GM12891 (cell line): Measurements from ENCODE around the gene PHF21A.
"Not testable (repeated sequence)": the region's sequence is repeated elsewhere in the genome, so short reads cannot be mapped to it uniquely, and the experiment has no call there.

ENCODE experiments used
- DNase-seq: peaks from one replicate; pipeline ENCODE4 v3.0.0; 2011; ENCODE audit warnings: low spot score; ENCODE audit not compliant: insufficient read length
- FAIRE-seq: peaks from 2 replicates; lab custom pipeline; 2011; peaks lifted over from hg19 to GRCh38; lab: Jason Lieb, UNC
- PAX5 ChIP-seq: IDR thresholded peaks from 2 replicates; pipeline ENCODE4 v1.6.1; 2011; ENCODE audit warnings: low read length, moderate library complexity, mild to moderate bottlenecking; ENCODE audit not compliant: insufficient read depth, severe bottlenecking
- POLR2A ChIP-seq: IDR thresholded peaks from 2 replicates; pipeline ENCODE4 v1.6.1; 2011; ENCODE audit warnings: low read depth, low read length, control low read depth
- POLR2AphosphoS5 ChIP-seq: IDR thresholded peaks from 2 replicates; pipeline ENCODE4 v1.6.1; 2011; ENCODE audit warnings: low read depth, low read length, control low read depth
- POU2F2 ChIP-seq: IDR thresholded peaks from 2 replicates; pipeline ENCODE4 v1.6.1; 2011; ENCODE audit warnings: low read depth, mild to moderate bottlenecking, control low read depth, low read length, moderate library complexity
- SPI1 ChIP-seq: IDR thresholded peaks from 2 replicates; pipeline ENCODE4 v1.6.1; 2011; ENCODE audit warnings: low read depth, low read length, control low read depth
- TAF1 ChIP-seq: IDR thresholded peaks from 2 replicates; pipeline ENCODE4 v1.6.1; 2011; ENCODE audit warnings: low read depth, low read length, control low read depth

The PHF21A gene

GRCh38 chr11:45910623-45911022, 210.6 kb downstream of the PHF21A start:
- DNase-seq, result no peak
- TF ChIP-seq SPI1 (no peak), POLR2AphosphoS5 (no peak), POU2F2 (no peak), POLR2A (no peak), TAF1 (no peak), PAX5 (no peak)
- FAIRE-seq, result no peak

- no peak for TF ChIP-seq POLR2AphosphoS5
- no peak for TF ChIP-seq SPI1
- no peak for TF ChIP-seq TAF1
- TF ChIP-seq POLR2A, result no peak
- no peak for TF ChIP-seq PAX5
- no peak for TF ChIP-seq POU2F2
- FAIRE-seq (no peak), DNase-seq (no peak)
These were observed 211.4 kb downstream of the PHF21A start for GRCh38 chr11:45909594-45910475.

GRCh38 chr11:45907911-45908370, 213.3 kb downstream of the PHF21A start:
- DNase-seq (no peak), FAIRE-seq (no peak)
- TF ChIP-seq POU2F2 (no peak), SPI1 (no peak), POLR2AphosphoS5 (no peak; the same call in 1 of the 2 replicates), TAF1 (no peak), PAX5 (no peak), POLR2A (no peak)

GRCh38 chr11:45906965-45907611, 214.2 kb downstream of the PHF21A start, which contains the start of gene FREY1:
Gene FREY1, minus strand, starts transcription at chr11:45907271. Its CDS starts 26 bp downstream, at chr11:45907245.
- TF ChIP-seq POU2F2 (no peak), POLR2AphosphoS5 (0 out of 2 replicates have a peak, but pooled peaks have one; percentile 11), PAX5 (no peak), POLR2A (peak; percentile 40; the same call in 1 of the 2 replicates)
- DNase-seq (no peak), FAIRE-seq (no peak)

- FAIRE-seq (no peak), DNase-seq (no peak)
- TF ChIP-seq TAF1 (no peak), PAX5 (no peak), POLR2A (no peak), POLR2AphosphoS5 (no peak), SPI1 (no peak), POU2F2 (no peak)
These were observed 215.1 kb downstream of the PHF21A start for GRCh38 chr11:45906096-45906682.

GRCh38 chr11:45905576-45905975, 215.7 kb downstream of the PHF21A start:
- not testable (repeated sequence) for FAIRE-seq

GRCh38 chr11:45905095-45905494, 216.2 kb downstream of the PHF21A start:
- FAIRE-seq, result no peak
- no peak for TF ChIP-seq POLR2AphosphoS5
- TF ChIP-seq PAX5, result no peak
- no peak for TF ChIP-seq SPI1
- DNase-seq, result no peak

More at GRCh38 chr11:45905576-45905975, 215.7 kb downstream of the PHF21A start:
- not testable (repeated sequence) for DNase-seq

GRCh38 chr11:45904309-45904915, 216.8 kb downstream of the PHF21A start:
- no peak for TF ChIP-seq SPI1
- no peak for TF ChIP-seq POU2F2
- no peak for TF ChIP-seq PAX5
- no peak for TF ChIP-seq POLR2A
- DNase-seq (no peak), FAIRE-seq (no peak)
